HepG2 (cell line): ENCODE data around the gene AKAP8L. TPM values are rescaled to one million over a fixed set of nuclear protein-coding genes. Genes with fewer than 3 reads are reported as not detected.

Experiments used
- BRD4 ChIP-seq: sonication (generic); formaldehyde crosslinking; IDR thresholded peaks from 2 replicates; pipeline ENCODE4 v1.4.0; 2020; ENCODE audit warnings: missing genetic modification reagents
- CERS6 ChIP-seq: sonication (generic); formaldehyde crosslinking; IDR thresholded peaks from 2 replicates; pipeline ENCODE4 v1.5.0; 2020; ENCODE audit warnings: missing genetic modification reagents
- CHD4 ChIP-seq: fragments of 200-600 bp; sonication (generic); IDR thresholded peaks from 2 replicates; pipeline ENCODE4 v1.7.0; 2017; ENCODE audit warnings: mild to moderate bottlenecking, low read length, borderline replicate concordance
- GATA4 ChIP-seq: sonication (generic); IDR thresholded peaks from 2 replicates; pipeline ENCODE4 v1.6.1; 2016; ENCODE audit warnings: antibody characterized with exemption, low read depth, borderline replicate concordance
- JDP2 ChIP-seq: sonication (generic); formaldehyde crosslinking; IDR thresholded peaks from 2 replicates; pipeline ENCODE4 v1.8.1; 2022; ENCODE audit warnings: missing genetic modification reagents, borderline replicate concordance
- MYC ChIP-seq: sonication (generic); formaldehyde crosslinking; IDR thresholded peaks from 2 replicates; pipeline ENCODE4 v1.9.0; 2021; ENCODE audit warnings: missing genetic modification reagents, borderline replicate concordance
- NFE2 ChIP-seq: sonication (generic); formaldehyde crosslinking; IDR thresholded peaks from 2 replicates; pipeline ENCODE4 v1.4.0; 2020; ENCODE audit warnings: missing genetic modification reagents
- NR1H2 ChIP-seq: sonication (generic); formaldehyde crosslinking; IDR thresholded peaks from 2 replicates; pipeline ENCODE4 v1.8.1; 2022; ENCODE audit warnings: low read depth, missing genetic modification reagents, borderline replicate concordance
- POLR2G ChIP-seq: fragments of 200-400 bp; formaldehyde crosslinking; IDR thresholded peaks from 2 replicates; pipeline ENCODE4 v1.6.1; 2018; ENCODE audit warnings: mild to moderate bottlenecking, low read depth, low read length, moderate library complexity
- RORA ChIP-seq: sonication (generic); formaldehyde crosslinking; IDR thresholded peaks from 2 replicates; pipeline ENCODE4 v1.5.0; 2020; ENCODE audit warnings: mild to moderate bottlenecking, missing genetic modification reagents, moderate library complexity
- RXRA ChIP-seq: sonication (generic); formaldehyde crosslinking; IDR thresholded peaks from 2 replicates; pipeline ENCODE4 v1.5.1; 2020; ENCODE audit warnings: missing genetic modification reagents
- SKI ChIP-seq: fragments of 450-650 bp; IDR thresholded peaks from one replicate; pipeline ENCODE4 v1.6.1; 2018; ENCODE audit warnings: mild to moderate bottlenecking; ENCODE audit not compliant: partially characterized antibody
- STAG1 ChIP-seq: sonication (generic); formaldehyde crosslinking; IDR thresholded peaks from 2 replicates; pipeline ENCODE4 v1.4.0; 2020; ENCODE audit warnings: missing genetic modification reagents
- TGIF2 ChIP-seq: IDR thresholded peaks from 2 replicates; pipeline ENCODE4 v1.6.1; 2016; ENCODE audit warnings: control low read depth, missing compliant biosample characterization
- ZBTB7A ChIP-seq: sonication (generic); formaldehyde crosslinking; IDR thresholded peaks from 2 replicates; pipeline ENCODE4 v1.8.0; 2022; ENCODE audit warnings: mild to moderate bottlenecking, missing genetic modification reagents
- ZC3H13 ChIP-seq: sonication (generic); formaldehyde crosslinking; IDR thresholded peaks from 2 replicates; pipeline ENCODE4 v1.8.1; 2023; ENCODE audit warnings: mild to moderate bottlenecking, missing genetic modification reagents, moderate library complexity
- ZNF136 ChIP-seq: sonication (generic); formaldehyde crosslinking; IDR thresholded peaks from 2 replicates; pipeline ENCODE4 v1.8.1; 2022; ENCODE audit warnings: low read depth, mild to moderate bottlenecking, moderate library complexity, missing genetic modification reagents
- ZNF143 ChIP-seq: sonication (generic); formaldehyde crosslinking; IDR thresholded peaks from 2 replicates; pipeline ENCODE4 v1.4.0; 2020; ENCODE audit warnings: missing genetic modification reagents
- ZNF350 ChIP-seq: sonication (generic); formaldehyde crosslinking; IDR thresholded peaks from 2 replicates; pipeline ENCODE4 v1.4.0; 2020; ENCODE audit warnings: mild to moderate bottlenecking, low read depth, missing genetic modification reagents, borderline replicate concordance
- ZNF562 ChIP-seq: sonication (generic); formaldehyde crosslinking; IDR thresholded peaks from 2 replicates; pipeline ENCODE4 v1.8.0; 2022; ENCODE audit warnings: missing genetic modification reagents, borderline replicate concordance
- ZNF768 ChIP-seq: sonication (generic); formaldehyde crosslinking; IDR thresholded peaks from 2 replicates; pipeline ENCODE4 v1.4.0; 2020; ENCODE audit warnings: missing genetic modification reagents
- ZNF770 ChIP-seq: sonication (generic); formaldehyde crosslinking; IDR thresholded peaks from 2 replicates; pipeline ENCODE4 v1.5.0; 2020; ENCODE audit warnings: mild to moderate bottlenecking, missing genetic modification reagents
- ZNF772 ChIP-seq: sonication (generic); formaldehyde crosslinking; IDR thresholded peaks from 2 replicates; pipeline ENCODE4 v1.5.0; 2020; ENCODE audit warnings: mild to moderate bottlenecking, missing genetic modification reagents
- ZNF773 ChIP-seq: sonication (generic); formaldehyde crosslinking; IDR thresholded peaks from 2 replicates; pipeline ENCODE4 v1.4.0; 2020; ENCODE audit warnings: missing genetic modification reagents, borderline replicate concordance
- ZNF83 ChIP-seq: sonication (generic); formaldehyde crosslinking; IDR thresholded peaks from 2 replicates; pipeline ENCODE4 v1.4.0; 2020; ENCODE audit warnings: missing genetic modification reagents, mild to moderate bottlenecking, borderline replicate concordance
- ZSCAN9 ChIP-seq: IDR thresholded peaks from 2 replicates; pipeline ENCODE4 v1.6.1; 2016; ENCODE audit warnings: borderline replicate concordance
- polyA plus RNA-seq, 8 experiments: library from polyadenylated mRNA; depleted of rRNA in 3 of 8; stranded (reverse) in 7 of 8; unstranded in 1 of 8; fragments of >200 nt; fragmentation: Illumina TruSeq in 4 of 8; extraction: Trizol in 4 of 8; gene quantifications; 2 replicates each; pipeline versions ENCODE4 v1.2.1 to v1.2.3, GENCODE V29; 2011 to 2016; ENCODE audit warnings: low read depth in 4 of 8, missing spikeins in 1 of 8, mixed read lengths in 1 of 8; ENCODE audit not compliant: insufficient read depth in 1 of 8
- total RNA-seq, 5 experiments: library from RNA; depleted of rRNA; stranded (reverse); fragments of >200 nt; fragmentation: Illumina TruSeq; extraction: Trizol; gene quantifications; 2 replicates each; pipeline ENCODE4 v1.2.3, GENCODE V29; 2016; ENCODE audit warnings: low read depth in 1 of 5

AKAP8L gene
- total and polyA plus RNA-seq, 2 of the 13 experiments (the other 11 are each of a cell fraction or from before 2014, with no cell fraction given) = 48.2 to 49.6 TPM

GRCh38 chr19:15418579-15419412, at the start of gene AKAP8L (continued):
- TF ChIP-seq ZNF772 (no peak; the same call in 1 of the 2 replicates), CERS6 (CRISPR knock-in tag) (no peak), POLR2G (peak; percentile 89), ZNF83 (CRISPR knock-in tag) (peak; percentile 78; the same call in 1 of the 2 replicates), RXRA (CRISPR knock-in tag) (no peak; the same call in 1 of the 2 replicates), ZBTB7A (no peak), ZNF770 (0 out of 2 replicates have a peak, but pooled peaks have one; percentile 20), BRD4 (CRISPR knock-in tag) (peak; percentile 88), ZNF143 (CRISPR knock-in tag) (no peak), ZC3H13 (no peak), STAG1 (peak; percentile 76), TGIF2 (CRISPR knock-in tag) (no peak), GATA4 (no peak; the same call in 1 of the 2 replicates), ZNF136 (CRISPR knock-in tag) (0 out of 2 replicates have a peak, but pooled peaks have one; percentile 78), ZNF773 (CRISPR knock-in tag) (peak; percentile 66; the same call in 1 of the 2 replicates), RORA (CRISPR knock-in tag) (no peak), NFE2 (CRISPR knock-in tag) (no peak), ZNF768 (CRISPR knock-in tag) (0 out of 2 replicates have a peak, but pooled peaks have one; percentile 9), MYC (peak; percentile 85), NR1H2 (no peak), SKI (no peak), CHD4 (no peak), ZSCAN9 (CRISPR knock-in tag) (peak; percentile 62; the same call in 1 of the 2 replicates), JDP2 (CRISPR knock-in tag) (no peak), ZNF350 (CRISPR knock-in tag) (peak; percentile 81; the same call in 1 of the 2 replicates), ZNF562 (CRISPR knock-in tag) (no peak)
